ENCODE results near the gene EXOC1. TPM values are rescaled to one million over a fixed set of nuclear protein-coding genes. Genes with fewer than 3 reads are reported as not detected.

Gene EXOC1
- total RNA-seq, 6 experiments from 2014 or later: 6.7 to 9.8 (median 9.2) TPM

DNA sequence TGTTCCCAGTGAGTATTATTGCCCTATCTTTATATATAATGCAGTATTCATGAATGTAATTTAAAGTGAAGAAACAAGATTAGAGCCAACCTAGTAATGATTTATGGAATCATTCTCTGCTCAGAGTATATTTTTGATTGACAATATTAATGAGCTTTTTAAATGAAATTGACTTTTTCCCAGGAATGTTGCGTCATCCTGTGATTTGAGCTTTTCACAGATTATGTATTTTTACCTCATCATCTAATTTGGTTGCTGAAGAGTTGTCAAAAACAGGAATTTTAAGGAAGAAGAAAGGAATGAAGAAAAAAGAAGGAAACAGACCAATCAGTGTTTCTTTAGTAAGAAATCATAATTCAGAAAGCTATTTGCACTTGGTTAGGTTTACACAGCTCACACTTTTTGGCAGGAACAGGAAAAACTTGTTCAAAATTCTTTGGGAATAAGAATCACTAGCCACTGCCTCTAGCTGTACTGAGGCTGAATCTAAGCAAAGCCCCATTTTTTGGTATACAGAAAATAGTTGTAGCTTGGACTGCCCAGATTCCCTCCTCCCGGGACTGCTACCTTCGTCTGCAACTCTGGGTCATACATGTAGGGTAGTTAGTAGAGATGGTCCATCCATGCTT, 27.3 kb downstream of the EXOC1 start:
- intact Hi-C loops (cut with DNase I): no loop called here

GRCh38 chr4:55884093-55884850, 30.8 kb downstream of the EXOC1 start:
- Histone ChIP-seq H3K36me3 (peaks cover 0 to 8% (median 2%) of the 10 kb centered on the region in 4 donors), H3K27ac (no peak overlapping the region), H3K4me3 (no peak overlapping the region), H3K9me3 (no peaks in the 10 kb centered on the region), H3K27me3 (no peaks in the 10 kb centered on the region), H3K4me1 (no peaks in the 10 kb centered on the region)
- 76% methylated on average over 2 of the region's 2 CpGs for WGBS (ENCODE audit: insufficient coverage, low coverage, low lambda C conversion rate, missing lambda C conversion rate)
- ATAC-seq (no peak), DNase-seq (no peak)
- intact Hi-C loops (cut with DNase I): no loop called here
- TF ChIP-seq, protein P1, sequence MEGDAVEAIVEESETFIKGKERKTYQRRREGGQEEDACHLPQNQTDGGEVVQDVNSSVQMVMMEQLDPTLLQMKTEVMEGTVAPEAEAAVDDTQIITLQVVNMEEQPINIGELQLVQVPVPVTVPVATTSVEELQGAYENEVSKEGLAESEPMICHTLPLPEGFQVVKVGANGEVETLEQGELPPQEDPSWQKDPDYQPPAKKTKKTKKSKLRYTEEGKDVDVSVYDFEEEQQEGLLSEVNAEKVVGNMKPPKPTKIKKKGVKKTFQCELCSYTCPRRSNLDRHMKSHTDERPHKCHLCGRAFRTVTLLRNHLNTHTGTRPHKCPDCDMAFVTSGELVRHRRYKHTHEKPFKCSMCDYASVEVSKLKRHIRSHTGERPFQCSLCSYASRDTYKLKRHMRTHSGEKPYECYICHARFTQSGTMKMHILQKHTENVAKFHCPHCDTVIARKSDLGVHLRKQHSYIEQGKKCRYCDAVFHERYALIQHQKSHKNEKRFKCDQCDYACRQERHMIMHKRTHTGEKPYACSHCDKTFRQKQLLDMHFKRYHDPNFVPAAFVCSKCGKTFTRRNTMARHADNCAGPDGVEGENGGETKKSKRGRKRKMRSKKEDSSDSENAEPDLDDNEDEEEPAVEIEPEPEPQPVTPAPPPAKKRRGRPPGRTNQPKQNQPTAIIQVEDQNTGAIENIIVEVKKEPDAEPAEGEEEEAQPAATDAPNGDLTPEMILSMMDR (IDR thresholded peaks at IDR 0.05): no peak
- TF ChIP-seq POLR2A (IDR thresholded peaks at IDR 0.05): no peak

More for the DNA sequence above, 27.3 kb downstream of the EXOC1 start:
- H3K36me3 ChIP-seq: peaks cover 0 to 18% (median 10%) of the 10 kb centered on the region in 4 donors
- no peak for DNase-seq
- no peak for ATAC-seq
- H3K27me3 ChIP-seq: no peaks in the 10 kb centered on the region
- H3K27ac ChIP-seq: no peak overlapping the region
- H3K4me1 ChIP-seq: no peaks in the 10 kb centered on the region
- TF ChIP-seq, protein P1 (IDR thresholded peaks at IDR 0.05): no peak
- TF ChIP-seq POLR2A (IDR thresholded peaks at IDR 0.05): no peak
- no peak overlapping the region for H3K4me3 ChIP-seq
- 100% methylated on average over 1 of the region's 3 CpGs for whole genome bisulfite sequencing (ENCODE audit: insufficient coverage, low coverage, low lambda C conversion rate, missing lambda C conversion rate)
- H3K9me3 ChIP-seq: no peaks in the 10 kb centered on the region

GRCh38 chr4:55884851-55885219, 31.4 kb downstream of the EXOC1 start:
- WGBS (ENCODE audit: insufficient coverage, low coverage, low lambda C conversion rate, missing lambda C conversion rate): 58% methylated on average over 1 of the region's 1 CpG
- Histone ChIP-seq H3K27me3 (no peaks in the 10 kb centered on the region), H3K9me3 (no peaks in the 10 kb centered on the region), H3K27ac (no peak overlapping the region), H3K4me1 (no peaks in the 10 kb centered on the region), H3K4me3 (no peak overlapping the region), H3K36me3 (peaks cover 0 to 7% (median 0%) of the 10 kb centered on the region in 4 donors)
- ATAC-seq (no peak), DNase-seq (no peak)
- intact Hi-C loops (cut with DNase I): no loop called here
- no peak for TF ChIP-seq POLR2A (IDR thresholded peaks at IDR 0.05)
- TF ChIP-seq, protein P1 (IDR thresholded peaks at IDR 0.05): no peak

DNA sequence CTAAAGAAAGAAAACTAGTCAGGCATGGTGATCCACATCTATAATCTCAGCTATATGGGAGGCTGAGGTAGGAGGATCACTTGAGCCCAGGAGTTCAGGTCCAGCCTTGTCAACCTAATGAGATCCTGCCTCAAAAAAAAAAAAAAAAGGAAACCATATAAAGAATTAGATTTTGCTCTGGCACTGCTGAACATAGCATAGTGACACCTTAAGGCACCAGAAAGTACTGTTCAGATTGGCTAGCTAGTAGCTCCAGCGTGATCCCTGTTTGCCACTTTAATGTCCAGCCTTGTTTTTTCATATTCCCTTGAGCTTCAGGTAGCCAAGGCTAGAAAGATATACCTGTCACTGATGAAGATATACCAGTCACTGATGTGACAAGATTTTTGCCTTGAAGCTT, 34.1 kb downstream of the EXOC1 start:
- Histone ChIP-seq H3K27me3 (no peaks in the 10 kb centered on the region), H3K9me3 (no peaks in the 10 kb centered on the region)
- intact Hi-C loops (cut with DNase I): no loop called here

More for the DNA sequence above, 34.1 kb downstream of the EXOC1 start:
- H3K4me1 ChIP-seq: no peaks in the 10 kb centered on the region
- DNase-seq (no peak), ATAC-seq (no peak)
- peaks cover 0 to 2% (median 0%) of the 10 kb centered on the region in 4 donors for H3K36me3 ChIP-seq
- no peak for TF ChIP-seq POLR2A (IDR thresholded peaks at IDR 0.05)
- TF ChIP-seq, protein P1 (IDR thresholded peaks at IDR 0.05): no peak
- H3K4me3 ChIP-seq: no peak overlapping the region
- no peak overlapping the region for H3K27ac ChIP-seq
- 83% methylated on average over 1 of the region's 1 CpG for WGBS (ENCODE audit: insufficient coverage, low coverage, low lambda C conversion rate, missing lambda C conversion rate)
